Smooth muscle cell of the coronary artery (primary cell): ENCODE results near the gene MCM9. TPM values are rescaled to one million over a fixed set of nuclear protein-coding genes. Genes with fewer than 3 reads are reported as not detected.

Source experiments
- total RNA-seq: library from RNA; depleted of rRNA; stranded (reverse); fragments of >200 nt; gene quantifications from 2 replicates; pipeline ENCODE4 v1.2.3, GENCODE V29; 2014; ENCODE audit warnings: low replicate concordance

The MCM9 gene
- 7.3 and 9.4 TPM in 2 replicates for total RNA-seq

GRCh38 chr6:118934461-118935330 is at the start of gene MCM9:
MCM9 (minus strand) TSS chr6:118935159; CDS start chr6:118931723, 3,436 bp downstream.

GRCh38 chr6:118893807-118894424 is 41.0 kb downstream of the MCM9 start, which contains the start of gene ASF1A:
ASF1A (plus strand) TSS chr6:118894152; CDS start chr6:118894414, 262 bp downstream.

Other genes with a start within 250 kb of the MCM9 start
- 5.5 and 16.4 TPM in 2 replicates for gene ASF1A, start 41.0 kb downstream of the MCM9 start, total RNA-seq
- gene FAM184A, start 143.5 kb upstream of the MCM9 start, total RNA-seq, result 0.08 and 0.70 TPM in 2 replicates